ENCODE results near the gene PML. TPM values are rescaled to one million over a fixed set of nuclear protein-coding genes. Genes with fewer than 3 reads are reported as not detected.

The PML gene
- polyA plus RNA-seq, 1 of the 3 experiments (the other 2 are of a cell fraction) = 18.4 TPM

- H3K4me2 ChIP-seq = peak overlapping the region; percentile 94
- POLR2A ChIA-PET = interaction anchor here (0.6 kb wide), 1 partner anchor 14 kb away, joined by 3 read pairs; no protein-coding TSS in a partner anchor
- peaks cover 17 to 25% of the 10 kb centered on the region in 2 experiments for H3K36me3 ChIP-seq (replicated peaks in 1 of 2; ENCODE audit: control insufficient read depth in 1 of 2, insufficient read depth in 2 of 2, low read length in 1 of 2)
- no peaks in the 10 kb centered on the region for H3K9me2 ChIP-seq
- no peaks in the 10 kb centered on the region for H3K9me3 ChIP-seq
- H3K4me3 ChIP-seq (ENCODE audit: low read depth in 2 of 2, low read length in 1 of 2) = peak overlapping the region; percentile 82 to 96; a peak in 3 of 4 replicates
- peaks cover 20% of the 10 kb centered on the region for H3F3A ChIP-seq (replicated peaks; ENCODE audit: insufficient read depth)
- no peak overlapping the region; a peak in 1 of 4 replicates for H3K27ac ChIP-seq (ENCODE audit: low read depth in 2 of 2, low read length in 1 of 2)
- peaks cover under 1% of the 10 kb centered on the region; the same call in 1 of the 2 replicates for H4K20me1 ChIP-seq (ENCODE audit: insufficient read depth)
- peaks cover 74% of the 10 kb centered on the region for H3K79me2 ChIP-seq (ENCODE audit: insufficient read depth)
- no peaks in the 10 kb centered on the region for H3K27me3 ChIP-seq (ENCODE audit: insufficient read depth)
- peaks cover 24 to 30% of the 10 kb centered on the region in 2 experiments; a peak in 3 of 4 replicates for H3K4me1 ChIP-seq (ENCODE audit: control insufficient read depth in 1 of 2, insufficient read depth in 2 of 2, low read depth in 1 of 2, low read length in 1 of 2)
- CTCF ChIA-PET = interaction anchor here (0.8 to 1.2 kb wide), 2 partner anchors 15 to 355 kb away, joined by 3 to 5 read pairs; no protein-coding TSS in a partner anchor
- H2AFZ ChIP-seq (ENCODE audit: low read depth) = no peak overlapping the region
- peak overlapping the region; percentile 84 for H3K9ac ChIP-seq
- 87% methylated on average over 2 of the region's 2 CpGs for WGBS (ENCODE audit: low lambda C conversion rate)
- no peak for TF ChIP-seq MEF2A (IDR thresholded peaks at IDR 0.05; ENCODE audit: borderline replicate concordance, low read depth)
- TF ChIP-seq FOSL2 (IDR thresholded peaks at IDR 0.05; ENCODE audit: borderline replicate concordance, low read depth) = no peak
- no peak for TF ChIP-seq USF2 (IDR thresholded peaks at IDR 0.05; ENCODE audit: borderline replicate concordance, low read depth, low read length)
- no peak for TF ChIP-seq GABPA (IDR thresholded peaks at IDR 0.05; ENCODE audit: low read depth)
- TF ChIP-seq FOXM1 (IDR thresholded peaks at IDR 0.05; ENCODE audit: low read depth) = no peak
- no peak for TF ChIP-seq CTCF (IDR thresholded peaks at IDR 0.05)
- TF ChIP-seq RCOR1 (IDR thresholded peaks at IDR 0.05; ENCODE audit: low read length) = no peak
- TF ChIP-seq CHD2 (IDR thresholded peaks at IDR 0.05; ENCODE audit: low read length, partially characterized antibody) = no peak
- no peak for TF ChIP-seq RFX5 (IDR thresholded peaks at IDR 0.05; ENCODE audit: low read length)
- TF ChIP-seq MAX (IDR thresholded peaks at IDR 0.05; ENCODE audit: low read depth) = no peak
- no peak for DNase-seq
Measured at GRCh38 chr15:73996267-73996666, 1.8 kb downstream of the PML start.

- Histone ChIP-seq H3K9me3 (no peaks in the 10 kb centered on the region), H4K20me1 (ENCODE audit: insufficient read depth) (peaks cover 6% of the 10 kb centered on the region; the same call in 1 of the 2 replicates), H3K79me2 (ENCODE audit: insufficient read depth) (peaks cover 81% of the 10 kb centered on the region), H3K27me3 (ENCODE audit: insufficient read depth) (no peaks in the 10 kb centered on the region), H3F3A (replicated peaks; ENCODE audit: insufficient read depth) (peaks cover 20% of the 10 kb centered on the region), H3K4me2 (peak overlapping the region; percentile 94), H3K9me2 (no peaks in the 10 kb centered on the region), H3K27ac (ENCODE audit: low read depth in 2 of 2, low read length in 1 of 2) (no peak overlapping the region; a peak in 1 of 4 replicates), H3K4me1 (ENCODE audit: control insufficient read depth in 1 of 2, insufficient read depth in 2 of 2, low read depth in 1 of 2, low read length in 1 of 2) (peaks cover 20 to 28% of the 10 kb centered on the region in 2 experiments; a peak in 3 of 4 replicates), H3K9ac (peak overlapping the region; percentile 84; the same call in 1 of the 2 replicates), H2AFZ (ENCODE audit: low read depth) (no peak overlapping the region), H3K4me3 (ENCODE audit: low read depth in 2 of 2, low read length in 1 of 2) (peak overlapping the region; percentile 82 to 96; a peak in 3 of 4 replicates), H3K36me3 (replicated peaks in 1 of 2; ENCODE audit: control insufficient read depth in 1 of 2, insufficient read depth in 2 of 2, low read length in 1 of 2) (peaks cover 18 to 32% of the 10 kb centered on the region in 2 experiments)
- 84% methylated on average over 5 of the region's 5 CpGs for WGBS (ENCODE audit: low lambda C conversion rate)
- ChIA-PET POLR2A (interaction anchor here (0.6 kb wide), 1 partner anchor 13 kb away, joined by 3 read pairs; no protein-coding TSS in a partner anchor), CTCF (no interaction called here)
- TF ChIP-seq MXI1 (IDR thresholded peaks at IDR 0.05; ENCODE audit: low read depth, low read length) (no peak), IRF3 (IDR thresholded peaks at IDR 0.05; ENCODE audit: low read depth, low read length) (no peak), POLR2AphosphoS5 (IDR thresholded peaks at IDR 0.05; ENCODE audit: low read depth, low read length) (no peak), EP300 (IDR thresholded peaks at IDR 0.05; ENCODE audit: borderline replicate concordance in 1 of 2, low read depth in 1 of 2, low read length in 1 of 2) (no peak), FOSL2 (IDR thresholded peaks at IDR 0.05; ENCODE audit: borderline replicate concordance, low read depth) (no peak), ELF1 (IDR thresholded peaks at IDR 0.05) (no peak), TAF1 (IDR thresholded peaks at IDR 0.05; ENCODE audit: borderline replicate concordance, low read depth, low read length) (no peak), TEAD4 (IDR thresholded peaks at IDR 0.05; ENCODE audit: borderline replicate concordance, insufficient read depth) (no peak), GABPA (IDR thresholded peaks at IDR 0.05; ENCODE audit: low read depth) (no peak), FOXJ3 (CRISPR knock-in tag; IDR thresholded peaks at IDR 0.05) (no peak), CHD2 (IDR thresholded peaks at IDR 0.05; ENCODE audit: low read length, partially characterized antibody) (no peak)
- no peak for DNase-seq
Measured at GRCh38 chr15:73996939-73997338, 2.4 kb downstream of the PML start.
